MCF 10A (cell line): Measurements from ENCODE around the gene RAB40AL. TPM values are rescaled to one million over a fixed set of nuclear protein-coding genes. Genes with fewer than 3 reads are reported as not detected.

Experiments used
- BruUV-seq: library from RNA; stranded (reverse); fragments of 400-500 nt; replicated peaks from 2 replicates; lab custom pipeline; 2021; lab: Mats Ljungman, UMichigan
- CTCF ChIA-PET: fragments of 300-600 bp; sonication (Branson Sonifier 250); formaldehyde crosslinking; extraction: SDS; loops from one replicate; lab custom pipeline; 2021; ENCODE audit warnings: antibody characterized with exemption, inconsistent platforms; lab: Yijun Ruan, JAX
- POLR2A ChIA-PET: fragments of 300-600, 350-650 bp; sonication (Branson Sonifier 250); formaldehyde crosslinking; extraction: SDS; loops from one replicate; lab custom pipeline; 2020; ENCODE audit warnings: antibody characterized with exemption, inconsistent platforms; lab: Yijun Ruan, JAX
- DNase-seq: peaks from one replicate; pipeline ENCODE4 v3.0.0-alpha.2; 2018; ENCODE audit not compliant: unreplicated experiment
- H3K27ac Mint-ChIP-seq: one replicate; pipeline ENCODE4 v1.8.0; 2022; ENCODE audit warnings: mild to moderate bottlenecking, low read depth, mixed read lengths; ENCODE audit not compliant: unreplicated experiment
- H3K27me3 Mint-ChIP-seq: one replicate; pipeline ENCODE4 v1.8.0; 2022; ENCODE audit warnings: mixed read lengths; ENCODE audit not compliant: insufficient read depth, unreplicated experiment
- H3K36me3 Mint-ChIP-seq: one replicate; pipeline ENCODE4 v1.8.0; 2022; ENCODE audit warnings: mild to moderate bottlenecking, moderate library complexity, mixed read lengths; ENCODE audit not compliant: insufficient read depth, unreplicated experiment
- H3K4me1 Mint-ChIP-seq: one replicate; pipeline ENCODE4 v1.8.0; 2022; ENCODE audit warnings: mixed read lengths; ENCODE audit not compliant: insufficient read depth, unreplicated experiment
- H3K4me3 Mint-ChIP-seq: one replicate; pipeline ENCODE4 v1.8.0; 2022; ENCODE audit warnings: mild to moderate bottlenecking, moderate library complexity, mixed read lengths; ENCODE audit not compliant: unreplicated experiment
- H3K9me3 Mint-ChIP-seq: one replicate; pipeline ENCODE4 v1.8.0; 2022; ENCODE audit warnings: mixed read lengths; ENCODE audit not compliant: unreplicated experiment
- CTCF ChIP-seq: fragments of 200-600 bp; IDR thresholded peaks from one replicate; pipeline ENCODE4 v1.8.0; 2022; ENCODE audit warnings: antibody characterized with exemption, mild to moderate bottlenecking; ENCODE audit not compliant: unreplicated experiment
- intact Hi-C: fragments of 100-400 bp; cut with micrococcal nuclease; formaldehyde crosslinking; loops from 2 replicates; pipeline ENCODE4 v1.14.1; 2022
- total RNA-seq: library from RNA; stranded (reverse); gene quantifications from 2 replicates; pipeline ENCODE4 v1.2.3, GENCODE V29; 2022

The RAB40AL gene
- total RNA-seq, 1 experiment from 2014 or later = 0.70 TPM

GRCh38 chrX:102979536-102979935 lies 42.5 kb downstream of the RAB40AL start:
- TF ChIP-seq CTCF = no peak
- POLR2A ChIA-PET = interaction anchor here (0.8 to 1.1 kb wide), 2 partner anchors 25 to 73 kb away, joined by 3 read pairs; no protein-coding TSS in a partner anchor
- no peak overlapping the region for H3K27ac Mint-ChIP-seq
- intact Hi-C loops = no loop called here
- BruUV-seq = no TSS peak
- CTCF ChIA-PET = interaction anchor here (1.0 kb wide), 1 partner anchor 28 kb away, joined by 4 read pairs; no protein-coding TSS in a partner anchor
- no peaks in the 10 kb centered on the region for H3K9me3 Mint-ChIP-seq
- DNase-seq = peak; percentile 40
- H3K4me3 Mint-ChIP-seq = no peak overlapping the region
- no peaks in the 10 kb centered on the region for H3K36me3 Mint-ChIP-seq
- H3K4me1 Mint-ChIP-seq = peaks cover 17% of the 10 kb centered on the region
- peaks cover 58% of the 10 kb centered on the region for H3K27me3 Mint-ChIP-seq

- Mint-ChIP-seq H3K27ac (no peak overlapping the region), H3K9me3 (no peaks in the 10 kb centered on the region), H3K36me3 (no peaks in the 10 kb centered on the region), H3K27me3 (peaks cover 78% of the 10 kb centered on the region), H3K4me3 (no peak overlapping the region), H3K4me1 (no peaks in the 10 kb centered on the region)
- BruUV-seq = no TSS peak
- intact Hi-C loops = no loop called here
- TF ChIP-seq CTCF = no peak
- ChIA-PET POLR2A (no interaction called here), CTCF (interaction anchor here (1.0 kb wide), 1 partner anchor 12 kb away, joined by 4 read pairs; no protein-coding TSS in a partner anchor)
- no peak for DNase-seq
These were observed 46.1 kb downstream of the RAB40AL start for GRCh38 chrX:102983205-102983604.

GRCh38 chrX:102985192-102985591 lies 48.1 kb downstream of the RAB40AL start:
- H3K4me3 Mint-ChIP-seq = no peak overlapping the region
- POLR2A ChIA-PET = no interaction called here
- peak; percentile 37 for DNase-seq
- no peaks in the 10 kb centered on the region for H3K36me3 Mint-ChIP-seq
- H3K27me3 Mint-ChIP-seq = peaks cover 85% of the 10 kb centered on the region
- no peaks in the 10 kb centered on the region for H3K4me1 Mint-ChIP-seq
- BruUV-seq = no TSS peak
- no peak overlapping the region for H3K27ac Mint-ChIP-seq
- no peaks in the 10 kb centered on the region for H3K9me3 Mint-ChIP-seq
- no peak for TF ChIP-seq CTCF
- intact Hi-C loops = no loop called here
- CTCF ChIA-PET = interaction anchor here (0.6 kb wide), 1 partner anchor 1705 kb away, joined by 3 read pairs; no protein-coding TSS in a partner anchor

Other genes with a start within 250 kb of the RAB40AL start
- gene GPRASP2, start 224.8 kb upstream of the RAB40AL start, total RNA-seq = 4.0 and 4.9 TPM in 2 replicates
- gene GPRASP3, start 216.5 kb upstream of the RAB40AL start, total RNA-seq = 1.6 and 2.5 TPM in 2 replicates
- not detected in 2 replicates for gene BEX1, start 126.9 kb downstream of the RAB40AL start, total RNA-seq
- gene NXF3, start 155.9 kb downstream of the RAB40AL start, total RNA-seq = not detected in 2 replicates